HS-27A (cell line): ENCODE data around the gene TMEM43.

Source experiments
- DNase-seq: peaks from one replicate; pipeline ENCODE4 v3.0.0-alpha.2; 2012; ENCODE audit warnings: low read depth, missing footprints

TMEM43 gene

GRCh38 chr3:14178247-14179113 lies 53.6 kb downstream of the TMEM43 start, which contains the start of the genes LSM3 and XPC:
Gene LSM3, plus strand, starts transcription at chr3:14178817. Its CDS starts 44 bp downstream, at chr3:14178861.
Gene XPC, minus strand, starts transcription at chr3:14178601. Its CDS starts 33 bp downstream, at chr3:14178568.
- DNase-seq: peak; percentile 98

DNA sequence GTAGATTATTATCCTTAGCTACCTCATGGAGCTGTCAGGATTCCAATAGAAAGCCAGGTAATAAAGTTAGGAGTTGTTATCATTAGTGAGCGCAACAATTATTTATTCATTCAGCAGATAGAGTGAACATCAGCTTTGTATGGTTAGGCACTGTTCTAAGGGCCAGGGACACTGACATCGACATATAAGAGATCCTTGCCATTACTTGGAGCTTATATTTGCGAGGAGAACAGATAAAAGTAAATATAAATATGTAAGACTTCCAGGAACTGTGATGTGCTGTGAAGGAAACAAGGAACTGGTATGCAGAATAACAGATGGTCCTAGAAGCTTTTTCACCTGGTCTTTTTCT lies 54.2 kb downstream of the TMEM43 start:
- no peak for DNase-seq

- DNase-seq: no peak
Observed at GRCh38 chr3:14179795-14180194, 54.9 kb downstream of the TMEM43 start.

GRCh38 chr3:14181253-14181652 lies 56.4 kb downstream of the TMEM43 start:
- DNase-seq: no peak

- no peak for DNase-seq
Observed at GRCh38 chr3:14183015-14183577, 58.2 kb downstream of the TMEM43 start.

DNA sequence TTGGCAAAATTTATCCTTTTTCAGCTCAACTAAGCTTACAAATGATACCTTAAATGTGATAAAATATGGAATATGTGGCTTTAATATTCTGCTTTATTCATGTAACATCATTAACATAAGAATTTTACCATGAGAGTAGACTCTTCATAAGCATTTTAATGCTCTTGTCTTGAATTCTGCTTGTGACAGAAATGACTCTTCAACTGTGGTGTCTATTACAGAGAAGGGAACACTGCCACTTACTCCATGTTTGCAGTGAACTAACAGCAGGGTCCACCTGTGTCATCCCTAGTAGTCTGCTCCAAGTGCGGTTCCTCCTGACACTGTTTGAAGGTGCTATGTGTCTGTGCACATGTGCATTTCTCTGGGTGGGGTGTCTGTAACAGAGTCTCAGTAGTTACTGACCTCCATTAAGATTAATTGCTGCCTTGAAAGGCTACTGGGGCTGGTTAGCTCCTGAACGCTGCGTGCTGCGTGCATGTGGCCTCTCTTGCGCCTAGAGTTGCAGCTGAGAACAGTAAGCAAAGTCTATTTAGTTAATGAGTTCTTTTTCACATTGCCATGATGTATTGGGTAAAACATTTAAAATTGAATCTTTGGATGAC lies 62.1 kb downstream of the TMEM43 start:
- DNase-seq: no peak

- DNase-seq: no peak
Observed at GRCh38 chr3:14188041-14188754, 63.3 kb downstream of the TMEM43 start.
